AG09319 (cell line): ENCODE results near the gene ADAD2.

Experiments used
- DNase-seq: peaks from one replicate; pipeline ENCODE4 v3.0.0-alpha.2; 2010; ENCODE audit warnings: low read depth; ENCODE audit errors: extremely low read depth
- TF ChIP-seq, protein P1 (sequence below): IDR thresholded peaks from 2 replicates; pipeline ENCODE4 v1.5.1; 2011; ENCODE audit warnings: low read depth, mild to moderate bottlenecking, inconsistent platforms, low read length, moderate library complexity

The ADAD2 gene

DNA sequence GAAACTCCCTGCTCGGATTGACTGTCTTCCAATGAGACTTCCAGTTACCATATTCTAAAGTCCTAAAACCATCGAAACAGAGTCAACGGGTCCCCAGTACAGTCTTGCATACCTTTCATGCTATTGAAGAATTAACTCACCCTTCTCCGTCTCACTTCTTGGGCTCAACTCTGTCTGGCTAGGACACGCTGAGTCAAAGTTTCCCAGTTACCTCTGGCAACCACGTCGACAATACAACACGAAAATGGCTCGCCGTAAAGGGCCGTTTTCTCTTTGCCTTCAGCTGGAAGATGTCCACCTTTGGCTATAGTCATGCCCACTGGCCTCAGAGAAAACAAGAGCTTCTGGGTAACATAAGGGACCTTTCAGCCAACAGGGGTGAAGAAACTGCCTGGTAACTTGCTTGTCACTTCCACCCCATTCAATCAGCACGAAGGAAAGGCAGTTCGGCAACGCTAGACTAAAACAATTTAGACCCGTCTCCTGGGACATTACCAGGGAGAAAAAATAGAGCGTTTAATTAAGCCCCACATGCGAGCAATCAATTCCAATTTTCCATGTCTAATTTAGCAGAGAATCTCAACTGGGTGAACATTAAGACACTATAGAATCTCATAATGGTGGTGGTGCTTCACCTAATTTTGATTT, 27.3 kb downstream of the ADAD2 start:
- DNase-seq = no peak

DNA sequence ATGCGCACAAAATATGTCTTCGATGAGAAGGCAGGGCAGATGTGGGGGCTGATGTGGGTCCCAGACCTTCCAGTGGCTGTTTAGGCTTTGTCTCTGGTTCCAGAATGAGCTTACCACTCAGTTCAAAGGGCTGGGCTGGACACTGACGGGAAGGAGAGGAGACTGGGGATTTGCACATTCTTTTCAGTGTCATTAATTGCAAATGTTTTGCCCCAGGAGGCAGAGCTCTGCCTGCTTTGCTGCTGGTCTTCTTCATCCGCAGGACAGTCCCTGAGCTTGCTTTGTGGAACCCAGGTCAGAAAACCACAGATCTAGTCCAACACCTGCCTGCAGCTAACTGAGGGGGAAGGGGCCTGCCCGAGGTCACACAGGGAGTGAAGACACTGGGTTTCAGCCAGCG, 28.0 kb downstream of the ADAD2 start:
- TF ChIP-seq, protein P1, sequence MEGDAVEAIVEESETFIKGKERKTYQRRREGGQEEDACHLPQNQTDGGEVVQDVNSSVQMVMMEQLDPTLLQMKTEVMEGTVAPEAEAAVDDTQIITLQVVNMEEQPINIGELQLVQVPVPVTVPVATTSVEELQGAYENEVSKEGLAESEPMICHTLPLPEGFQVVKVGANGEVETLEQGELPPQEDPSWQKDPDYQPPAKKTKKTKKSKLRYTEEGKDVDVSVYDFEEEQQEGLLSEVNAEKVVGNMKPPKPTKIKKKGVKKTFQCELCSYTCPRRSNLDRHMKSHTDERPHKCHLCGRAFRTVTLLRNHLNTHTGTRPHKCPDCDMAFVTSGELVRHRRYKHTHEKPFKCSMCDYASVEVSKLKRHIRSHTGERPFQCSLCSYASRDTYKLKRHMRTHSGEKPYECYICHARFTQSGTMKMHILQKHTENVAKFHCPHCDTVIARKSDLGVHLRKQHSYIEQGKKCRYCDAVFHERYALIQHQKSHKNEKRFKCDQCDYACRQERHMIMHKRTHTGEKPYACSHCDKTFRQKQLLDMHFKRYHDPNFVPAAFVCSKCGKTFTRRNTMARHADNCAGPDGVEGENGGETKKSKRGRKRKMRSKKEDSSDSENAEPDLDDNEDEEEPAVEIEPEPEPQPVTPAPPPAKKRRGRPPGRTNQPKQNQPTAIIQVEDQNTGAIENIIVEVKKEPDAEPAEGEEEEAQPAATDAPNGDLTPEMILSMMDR = no peak
- no peak for DNase-seq

More for the DNA sequence above, 27.3 kb downstream of the ADAD2 start:
- TF ChIP-seq, protein P1 = no peak

DNA sequence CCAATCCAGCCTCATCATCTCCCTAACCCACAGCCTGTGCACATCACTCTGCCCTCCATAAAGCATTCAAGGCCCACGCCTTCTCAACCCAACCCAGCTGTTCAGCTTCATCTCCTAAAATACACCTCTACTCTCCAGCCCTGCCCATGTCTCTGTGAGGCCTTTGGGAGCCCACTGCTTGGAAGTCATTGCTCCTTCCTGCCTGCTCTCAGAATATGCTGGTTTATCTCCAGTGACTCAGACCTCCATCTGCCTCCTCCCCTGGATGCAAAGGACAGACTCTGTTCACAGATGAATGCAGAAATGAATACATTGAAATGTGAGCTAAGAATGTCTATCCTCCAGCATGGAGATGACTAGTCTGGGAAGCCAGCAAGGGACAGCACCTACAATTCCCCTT, 29.9 kb downstream of the ADAD2 start:
- no peak for DNase-seq

DNA sequence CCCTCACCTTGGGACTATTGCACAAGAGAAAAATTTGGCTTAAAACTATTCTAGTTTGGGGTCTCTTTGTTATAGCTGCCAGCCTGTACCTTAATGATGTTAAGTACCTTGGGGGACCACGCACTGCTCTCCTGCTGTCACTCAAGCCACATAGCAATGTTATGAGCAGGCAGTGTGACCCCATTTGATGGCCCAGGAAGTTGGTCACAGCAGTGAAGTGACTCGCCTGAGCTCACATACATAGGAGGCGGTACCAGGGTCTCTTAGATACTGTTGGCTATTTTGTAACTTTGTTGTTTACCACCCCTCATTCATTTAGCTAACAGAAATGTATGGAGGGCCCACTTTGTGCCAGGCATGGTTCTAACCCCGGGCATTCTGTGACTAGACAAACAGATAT, 32.5 kb downstream of the ADAD2 start:
- DNase-seq = no peak
- TF ChIP-seq, protein P1 = no peak

More for the DNA sequence above, 29.9 kb downstream of the ADAD2 start:
- TF ChIP-seq, protein P1 = no peak

DNA sequence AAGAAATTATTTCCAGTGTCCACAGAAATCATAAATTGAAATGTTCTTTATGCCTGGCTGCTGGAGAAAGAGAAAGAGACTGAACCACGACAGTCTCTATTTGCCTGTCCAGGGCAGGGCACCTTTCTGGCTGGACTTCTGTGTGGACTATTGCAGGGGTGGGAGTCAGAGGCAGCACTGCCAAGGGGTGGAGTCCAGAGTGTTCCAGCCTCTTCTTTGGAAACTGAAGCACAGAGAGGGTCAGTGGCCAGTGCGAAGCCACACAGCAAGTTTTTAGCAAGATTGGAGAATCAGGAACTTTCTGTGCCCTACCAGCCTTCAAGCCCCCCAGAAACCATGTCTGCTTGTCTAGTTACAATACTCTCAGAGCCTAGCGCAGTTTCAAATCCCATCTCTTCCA, 33.6 kb downstream of the ADAD2 start:
- TF ChIP-seq, protein P1 = no peak
- no peak for DNase-seq

DNA sequence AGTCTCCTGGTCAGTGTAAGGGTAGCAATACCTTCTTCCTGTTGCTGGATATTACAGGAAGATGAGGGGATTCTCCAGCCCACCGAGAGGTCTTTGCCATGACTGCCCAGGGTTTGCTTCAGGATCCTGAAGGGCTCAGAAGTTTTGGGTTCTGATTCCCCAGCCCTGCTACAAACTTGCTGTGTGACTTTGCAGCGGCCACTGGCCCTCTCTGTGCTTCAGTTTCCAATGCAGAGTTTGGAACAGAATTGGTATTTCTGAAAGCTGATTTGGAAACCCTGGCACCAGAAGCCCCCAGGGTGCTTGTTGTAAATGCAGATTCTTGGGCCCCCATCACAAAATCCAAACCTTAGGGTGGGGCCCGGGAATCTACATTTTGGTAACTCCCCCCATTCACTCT, 34.2 kb downstream of the ADAD2 start:
- TF ChIP-seq, protein P1 = no peak
- DNase-seq = no peak

DNA sequence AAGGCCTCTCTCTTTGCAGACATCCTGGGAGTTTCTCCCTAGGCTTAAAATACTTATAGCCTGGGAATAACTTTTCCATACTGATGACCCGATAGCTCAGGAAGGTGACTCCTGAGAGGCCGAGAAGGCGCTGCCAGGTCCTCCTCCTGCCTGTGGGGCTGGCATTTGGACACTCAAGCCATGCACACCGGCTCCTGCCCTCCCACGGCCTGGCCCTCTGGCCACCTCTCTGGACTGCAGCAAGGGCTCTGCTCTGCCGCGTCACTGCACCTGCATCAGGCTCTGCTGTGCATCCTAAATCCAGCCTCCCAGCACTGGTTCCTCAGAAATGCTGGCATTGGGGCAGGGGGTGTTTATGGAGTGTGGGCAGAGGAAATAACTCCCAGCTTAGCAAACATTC, 34.6 kb downstream of the ADAD2 start:
- no peak for DNase-seq
- TF ChIP-seq, protein P1 = no peak
